Effector memory CD8-positive, alpha-beta T cell (primary cell): ENCODE measurements around the gene KANSL1.
"Not testable (repeated sequence)": the region's sequence is repeated elsewhere in the genome, so short reads cannot be mapped to it uniquely, and the experiment has no call there.

Experiments
- ATAC-seq: fragments of 150-1000 bp; cut with Tn5 transposase; replicated peaks from 2 replicates; pipeline ENCODE4 v1.10.0; 2021; ENCODE audit warnings: mild to moderate bottlenecking, moderate library complexity
- DNase-seq, 3 experiments: peaks; one replicate each; pipeline ENCODE4 v3.0.0; 2021
- H3K27ac Mint-ChIP-seq, 2 donors: one replicate each; pipeline ENCODE4 v1.8.0; 2022; ENCODE audit warnings: mild to moderate bottlenecking in 2 of 2, mixed read lengths in 2 of 2, moderate library complexity in 2 of 2
- H3K27me3 Mint-ChIP-seq, 2 donors: one replicate each; pipeline ENCODE4 v1.8.0; 2022; ENCODE audit warnings: mixed read lengths in 2 of 2
- H3K36me3 Mint-ChIP-seq: one replicate; pipeline ENCODE4 v1.8.0; 2022; ENCODE audit warnings: mild to moderate bottlenecking, moderate library complexity, mixed read lengths; ENCODE audit not compliant: insufficient read depth
- H3K4me1 Mint-ChIP-seq, 2 donors: one replicate each; pipeline ENCODE4 v1.8.0; 2022; ENCODE audit warnings: low read depth in 2 of 2, mixed read lengths in 2 of 2
- H3K4me3 Mint-ChIP-seq, 2 donors: one replicate each; pipeline ENCODE4 v1.8.0; 2022; ENCODE audit warnings: mild to moderate bottlenecking in 2 of 2, mixed read lengths in 2 of 2, moderate library complexity in 2 of 2
- H3K9me3 Mint-ChIP-seq, 2 donors: one replicate each; pipeline ENCODE4 v1.8.0; 2022; ENCODE audit warnings: mixed read lengths in 2 of 2
- total RNA-seq, 9 experiments: gene quantifications; one replicate each; lab custom pipeline; 2026; lab: John Stamatoyannopoulos, UW

KANSL1 gene
- total RNA-seq = 92.3 to 445 (median 154) reads per million in 9 experiments

GRCh38 chr17:46193151-46193625, at the start of gene KANSL1:
Gene KANSL1 (minus strand): TSS chr17:46193429. CDS start chr17:46172143, 21,286 bp downstream.
- Mint-ChIP-seq H3K4me1 (peaks cover 54 to 68% of the 10 kb centered on the region in 2 donors), H3K27ac (peak within 1 kb of the TSS; percentile 96 to 99), H3K9me3 (no peaks in the 10 kb centered on the region), H3K36me3 (peaks cover 53% of the 10 kb centered on the region), H3K27me3 (no peaks in the 10 kb centered on the region), H3K4me3 (peak within 1 kb of the TSS; percentile 93 to 96)
- peak in 2 of 3 experiments; percentile 75 to 83 for DNase-seq
- peak; percentile 59 for ATAC-seq

- H3K27me3 Mint-ChIP-seq, H3K4me3 Mint-ChIP-seq, H3K9me3 Mint-ChIP-seq, H3K36me3 Mint-ChIP-seq, H3K4me1 Mint-ChIP-seq, DNase-seq, H3K27ac Mint-ChIP-seq, ATAC-seq: not testable (repeated sequence)
Observed at GRCh38 chr17:46231359-46231758, 38.1 kb upstream of the KANSL1 start.

- H3K9me3 Mint-ChIP-seq, H3K4me1 Mint-ChIP-seq, H3K27me3 Mint-ChIP-seq, H3K36me3 Mint-ChIP-seq: not testable (repeated sequence)
- Mint-ChIP-seq H3K27ac (peak overlapping the region; percentile 80 to 87), H3K4me3 (peak overlapping the region; percentile 90 to 92)
- DNase-seq = peak; percentile 98 to 100 (median 99)
- ATAC-seq = peak; percentile 100
Observed at GRCh38 chr17:46225274-46225794, 32.1 kb upstream of the KANSL1 start.

- not testable (repeated sequence) for H3K4me1 Mint-ChIP-seq, H3K27me3 Mint-ChIP-seq, DNase-seq, H3K36me3 Mint-ChIP-seq, H3K9me3 Mint-ChIP-seq
- Mint-ChIP-seq H3K4me3 (peak overlapping the region; percentile 90 to 92), H3K27ac (peak overlapping the region; percentile 80 to 87)
- ATAC-seq = peak; percentile 43
Observed at GRCh38 chr17:46224864-46225263, 31.6 kb upstream of the KANSL1 start.

GRCh38 chr17:46223041-46223440, 29.8 kb upstream of the KANSL1 start:
- H3K4me1 Mint-ChIP-seq, H3K27ac Mint-ChIP-seq, H3K27me3 Mint-ChIP-seq, DNase-seq, H3K9me3 Mint-ChIP-seq, ATAC-seq, H3K4me3 Mint-ChIP-seq: not testable (repeated sequence)
- peaks cover 15% of the 10 kb centered on the region for H3K36me3 Mint-ChIP-seq

GRCh38 chr17:46216682-46217081, 23.5 kb upstream of the KANSL1 start:
- H3K27ac Mint-ChIP-seq = peak overlapping the region in 1 of 2 donors; percentile 39
- peaks cover 38% of the 10 kb centered on the region for H3K36me3 Mint-ChIP-seq
- DNase-seq (no peak), ATAC-seq (no peak)
- H3K9me3 Mint-ChIP-seq = no peaks in the 10 kb centered on the region
- no peak overlapping the region for H3K4me3 Mint-ChIP-seq
- no peaks in the 10 kb centered on the region for H3K27me3 Mint-ChIP-seq
- H3K4me1 Mint-ChIP-seq = peaks cover 15 to 27% of the 10 kb centered on the region in 2 donors

- Mint-ChIP-seq H3K4me1 (peaks cover 14 to 39% of the 10 kb centered on the region in 2 donors), H3K4me3 (no peak overlapping the region), H3K27ac (peak overlapping the region in 1 of 2 donors; percentile 25), H3K27me3 (no peaks in the 10 kb centered on the region), H3K36me3 (peaks cover 28% of the 10 kb centered on the region), H3K9me3 (no peaks in the 10 kb centered on the region)
- DNase-seq (peak; percentile 64 to 74 (median 68)), ATAC-seq (peak; percentile 93)
Observed at GRCh38 chr17:46212634-46213435, 19.6 kb upstream of the KANSL1 start.

GRCh38 chr17:46208997-46209396, 15.8 kb upstream of the KANSL1 start:
- no peaks in the 10 kb centered on the region for H3K27me3 Mint-ChIP-seq
- ATAC-seq (no peak), DNase-seq (no peak)
- H3K27ac Mint-ChIP-seq = peak overlapping the region in 1 of 2 donors; percentile 51
- peaks cover 12 to 47% of the 10 kb centered on the region in 2 donors for H3K4me1 Mint-ChIP-seq
- H3K9me3 Mint-ChIP-seq = no peaks in the 10 kb centered on the region
- peaks cover 11% of the 10 kb centered on the region for H3K36me3 Mint-ChIP-seq
- H3K4me3 Mint-ChIP-seq = no peak overlapping the region

- peaks cover 3 to 31% of the 10 kb centered on the region in 2 donors for H3K4me1 Mint-ChIP-seq
- peaks cover 11% of the 10 kb centered on the region for H3K36me3 Mint-ChIP-seq
- H3K9me3 Mint-ChIP-seq = no peaks in the 10 kb centered on the region
- ATAC-seq (no peak), DNase-seq (no peak)
- H3K27ac Mint-ChIP-seq = peak overlapping the region; percentile 16 to 53
- H3K27me3 Mint-ChIP-seq = no peaks in the 10 kb centered on the region
- no peak overlapping the region for H3K4me3 Mint-ChIP-seq
Observed at GRCh38 chr17:46205975-46206374, 12.7 kb upstream of the KANSL1 start.

- H3K36me3 Mint-ChIP-seq = peaks cover 2% of the 10 kb centered on the region
- no peak for DNase-seq
- no peak for ATAC-seq
- no peaks in the 10 kb centered on the region for H3K27me3 Mint-ChIP-seq
- H3K4me1 Mint-ChIP-seq = peaks cover 10 to 34% of the 10 kb centered on the region in 2 donors
- H3K4me3 Mint-ChIP-seq = no peak overlapping the region
- H3K27ac Mint-ChIP-seq = no peak overlapping the region
- H3K9me3 Mint-ChIP-seq = no peaks in the 10 kb centered on the region
Observed at GRCh38 chr17:46202424-46202823, 9.2 kb upstream of the KANSL1 start.

- Mint-ChIP-seq H3K27me3 (no peaks in the 10 kb centered on the region), H3K4me3 (no peak overlapping the region), H3K27ac (no peak overlapping the region), H3K9me3 (no peaks in the 10 kb centered on the region), H3K36me3 (no peaks in the 10 kb centered on the region), H3K4me1 (peaks cover 16 to 35% of the 10 kb centered on the region in 2 donors)
- ATAC-seq (no peak), DNase-seq (no peak)
Observed at GRCh38 chr17:46201491-46201890, 8.3 kb upstream of the KANSL1 start.

- H3K4me3 Mint-ChIP-seq = no peak overlapping the region
- peak overlapping the region in 1 of 2 donors; percentile 25 for H3K27ac Mint-ChIP-seq
- DNase-seq = no peak
- H3K9me3 Mint-ChIP-seq = no peaks in the 10 kb centered on the region
- ATAC-seq = no peak
- no peaks in the 10 kb centered on the region for H3K36me3 Mint-ChIP-seq
- H3K4me1 Mint-ChIP-seq = peaks cover 18 to 38% of the 10 kb centered on the region in 2 donors
- no peaks in the 10 kb centered on the region for H3K27me3 Mint-ChIP-seq
Observed at GRCh38 chr17:46200197-46200596, 7.0 kb upstream of the KANSL1 start.

- Mint-ChIP-seq H3K4me1 (peaks cover 22 to 42% of the 10 kb centered on the region in 2 donors), H3K4me3 (no peak overlapping the region), H3K36me3 (peaks cover 7% of the 10 kb centered on the region), H3K27ac (peak overlapping the region in 1 of 2 donors; percentile 17), H3K9me3 (no peaks in the 10 kb centered on the region), H3K27me3 (no peaks in the 10 kb centered on the region)
- DNase-seq (no peak), ATAC-seq (no peak)
Observed at GRCh38 chr17:46199379-46199778, 6.2 kb upstream of the KANSL1 start.

GRCh38 chr17:46198233-46198632, 5.0 kb upstream of the KANSL1 start:
- H3K27me3 Mint-ChIP-seq = no peaks in the 10 kb centered on the region
- no peaks in the 10 kb centered on the region for H3K9me3 Mint-ChIP-seq
- ATAC-seq (no peak), DNase-seq (no peak)
- no peak overlapping the region for H3K4me3 Mint-ChIP-seq
- H3K27ac Mint-ChIP-seq = peak overlapping the region in 1 of 2 donors; percentile 64
- H3K4me1 Mint-ChIP-seq = peaks cover 26 to 45% of the 10 kb centered on the region in 2 donors
- H3K36me3 Mint-ChIP-seq = peaks cover 18% of the 10 kb centered on the region
